ENCODE data around the gene NKX2-3.
A peak's percentile ranks its signal among the peaks of the same experiment; 100 is the strongest.

The NKX2-3 gene

GRCh38 chr10:99532687-99533495, at the start of gene NKX2-3:
TSS of gene NKX2-3 (plus strand) at chr10:99532942. CDS start at chr10:99533132, 190 bp downstream.
- peaks cover 15% of the 10 kb centered on the region for H3K36me3 Mint-ChIP-seq
- peak within 1 kb of the TSS; percentile 64 for H3K27ac Mint-ChIP-seq
- H3K27me3 Mint-ChIP-seq = peaks cover 100% of the 10 kb centered on the region
- peak within 1 kb of the TSS; percentile 18 for H3K4me3 Mint-ChIP-seq
- no peaks in the 10 kb centered on the region for H3K9me3 Mint-ChIP-seq
- CTCF ChIA-PET = no interaction called here
- H3K4me1 Mint-ChIP-seq = peaks cover 59% of the 10 kb centered on the region
- DNase-seq = peak; percentile 59

GRCh38 chr10:99484626-99485581, 47.8 kb upstream of the NKX2-3 start:
- Mint-ChIP-seq H3K27ac (no peak overlapping the region), H3K9me3 (no peaks in the 10 kb centered on the region), H3K4me3 (no peak overlapping the region), H3K36me3 (no peaks in the 10 kb centered on the region), H3K4me1 (no peaks in the 10 kb centered on the region), H3K27me3 (peaks cover 36% of the 10 kb centered on the region)
- CTCF ChIA-PET = interaction anchor here (1.7 kb wide), 1 partner anchor 128 kb away, joined by 4 read pairs; no protein-coding TSS in a partner anchor
- no peak for DNase-seq

- CTCF ChIA-PET = no interaction called here
- H3K36me3 Mint-ChIP-seq = no peaks in the 10 kb centered on the region
- H3K27me3 Mint-ChIP-seq = peaks cover 52% of the 10 kb centered on the region
- DNase-seq = no peak
- no peaks in the 10 kb centered on the region for H3K4me1 Mint-ChIP-seq
- no peak overlapping the region for H3K27ac Mint-ChIP-seq
- no peak overlapping the region for H3K4me3 Mint-ChIP-seq
- H3K9me3 Mint-ChIP-seq = no peaks in the 10 kb centered on the region
Measured at GRCh38 chr10:99487125-99487807, 45.5 kb upstream of the NKX2-3 start.

GRCh38 chr10:99489271-99489670, 43.5 kb upstream of the NKX2-3 start:
- H3K36me3 Mint-ChIP-seq = no peaks in the 10 kb centered on the region
- DNase-seq = no peak
- H3K27ac Mint-ChIP-seq = no peak overlapping the region
- H3K9me3 Mint-ChIP-seq = no peaks in the 10 kb centered on the region
- H3K4me1 Mint-ChIP-seq = no peaks in the 10 kb centered on the region
- CTCF ChIA-PET = no interaction called here
- H3K27me3 Mint-ChIP-seq = peaks cover 46% of the 10 kb centered on the region
- no peak overlapping the region for H3K4me3 Mint-ChIP-seq

- Mint-ChIP-seq H3K27ac (no peak overlapping the region), H3K36me3 (no peaks in the 10 kb centered on the region), H3K4me1 (no peaks in the 10 kb centered on the region), H3K9me3 (peaks cover 2% of the 10 kb centered on the region), H3K4me3 (no peak overlapping the region), H3K27me3 (peaks cover 26% of the 10 kb centered on the region)
- CTCF ChIA-PET = no interaction called here
- DNase-seq = no peak
Measured at GRCh38 chr10:99497343-99498025, 35.3 kb upstream of the NKX2-3 start.

- H3K36me3 Mint-ChIP-seq = no peaks in the 10 kb centered on the region
- no peak overlapping the region for H3K27ac Mint-ChIP-seq
- H3K27me3 Mint-ChIP-seq = peaks cover 19% of the 10 kb centered on the region
- H3K9me3 Mint-ChIP-seq = no peaks in the 10 kb centered on the region
- H3K4me3 Mint-ChIP-seq = no peak overlapping the region
- DNase-seq = no peak
- CTCF ChIA-PET = no interaction called here
- H3K4me1 Mint-ChIP-seq = no peaks in the 10 kb centered on the region
Measured at GRCh38 chr10:99506416-99506815, 26.3 kb upstream of the NKX2-3 start.

GRCh38 chr10:99507265-99507664, 25.5 kb upstream of the NKX2-3 start:
- Mint-ChIP-seq H3K36me3 (no peaks in the 10 kb centered on the region), H3K27ac (no peak overlapping the region), H3K4me1 (no peaks in the 10 kb centered on the region), H3K4me3 (no peak overlapping the region), H3K9me3 (no peaks in the 10 kb centered on the region), H3K27me3 (peaks cover 23% of the 10 kb centered on the region)
- CTCF ChIA-PET = no interaction called here
- no peak for DNase-seq

GRCh38 chr10:99513061-99513460, 19.7 kb upstream of the NKX2-3 start:
- no peak overlapping the region for H3K4me3 Mint-ChIP-seq
- peaks cover 44% of the 10 kb centered on the region for H3K27me3 Mint-ChIP-seq
- no peak overlapping the region for H3K27ac Mint-ChIP-seq
- DNase-seq = no peak
- no peaks in the 10 kb centered on the region for H3K9me3 Mint-ChIP-seq
- no peaks in the 10 kb centered on the region for H3K4me1 Mint-ChIP-seq
- CTCF ChIA-PET = no interaction called here
- no peaks in the 10 kb centered on the region for H3K36me3 Mint-ChIP-seq

- peaks cover 84% of the 10 kb centered on the region for H3K27me3 Mint-ChIP-seq
- CTCF ChIA-PET = no interaction called here
- H3K36me3 Mint-ChIP-seq = no peaks in the 10 kb centered on the region
- DNase-seq = no peak
- no peak overlapping the region for H3K4me3 Mint-ChIP-seq
- H3K27ac Mint-ChIP-seq = no peak overlapping the region
- no peaks in the 10 kb centered on the region for H3K9me3 Mint-ChIP-seq
- H3K4me1 Mint-ChIP-seq = peaks cover 5% of the 10 kb centered on the region
Measured at GRCh38 chr10:99519690-99520039, 13.1 kb upstream of the NKX2-3 start.

GRCh38 chr10:99520040-99520846, 12.5 kb upstream of the NKX2-3 start:
- CTCF ChIA-PET = no interaction called here
- H3K9me3 Mint-ChIP-seq = no peaks in the 10 kb centered on the region
- H3K4me3 Mint-ChIP-seq = no peak overlapping the region
- no peak for DNase-seq
- no peak overlapping the region for H3K27ac Mint-ChIP-seq
- peaks cover 5% of the 10 kb centered on the region for H3K4me1 Mint-ChIP-seq
- peaks cover 85% of the 10 kb centered on the region for H3K27me3 Mint-ChIP-seq
- no peaks in the 10 kb centered on the region for H3K36me3 Mint-ChIP-seq

- peaks cover 83% of the 10 kb centered on the region for H3K27me3 Mint-ChIP-seq
- no peaks in the 10 kb centered on the region for H3K9me3 Mint-ChIP-seq
- CTCF ChIA-PET = interaction anchor here (0.7 kb wide), 1 partner anchor 10 kb away, joined by 3 read pairs; no protein-coding TSS in a partner anchor
- H3K36me3 Mint-ChIP-seq = no peaks in the 10 kb centered on the region
- no peak overlapping the region for H3K4me3 Mint-ChIP-seq
- H3K4me1 Mint-ChIP-seq = peaks cover 5% of the 10 kb centered on the region
- no peak overlapping the region for H3K27ac Mint-ChIP-seq
- DNase-seq = no peak
Measured at GRCh38 chr10:99520847-99521764, 11.6 kb upstream of the NKX2-3 start.

- Mint-ChIP-seq H3K27me3 (peaks cover 90% of the 10 kb centered on the region), H3K27ac (no peak overlapping the region), H3K4me3 (no peak overlapping the region), H3K36me3 (no peaks in the 10 kb centered on the region), H3K9me3 (no peaks in the 10 kb centered on the region), H3K4me1 (peaks cover 5% of the 10 kb centered on the region)
- no peak for DNase-seq
- CTCF ChIA-PET = interaction anchor here (0.7 kb wide), 1 partner anchor 9 kb away, joined by 3 read pairs; no protein-coding TSS in a partner anchor
Measured at GRCh38 chr10:99521765-99522469, 10.8 kb upstream of the NKX2-3 start.
